Liver (tissue), 9 donors: ENCODE data around the gene ZBP1. TPM values are rescaled to one million over a fixed set of nuclear protein-coding genes. Genes with fewer than 3 reads are reported as not detected.

Experiments used
- DNase-seq: peaks from one replicate; pipeline ENCODE4 v3.0.0-alpha.2; 2017; ENCODE audit warnings: low spot score
- H3K27ac ChIP-seq, 2 donors: one replicate each; pipeline ENCODE4 v1.7.0; 2013; ENCODE audit warnings: inconsistent platforms in 2 of 2, low read length in 2 of 2, control low read depth in 1 of 2, low read depth in 1 of 2, mild to moderate bottlenecking in 1 of 2
- H3K27me3 ChIP-seq, 4 donors: one replicate each; pipeline versions ENCODE4 v1.6.1 to v1.7.0; 2013; ENCODE audit warnings: low read length in 3 of 4, inconsistent platforms in 1 of 4, mild to moderate bottlenecking in 1 of 4, moderate library complexity in 1 of 4; ENCODE audit not compliant: control insufficient read depth in 4 of 4, insufficient read depth in 4 of 4
- H3K36me3 ChIP-seq, 4 donors: one replicate each; pipeline versions ENCODE4 v1.6.1 to v1.7.0; 2013; ENCODE audit warnings: low read length in 3 of 4, mild to moderate bottlenecking in 3 of 4, low read depth in 1 of 4, moderate library complexity in 1 of 4; ENCODE audit not compliant: control insufficient read depth in 4 of 4, insufficient read depth in 3 of 4
- H3K4me1 ChIP-seq, 4 donors: one replicate each; pipeline versions ENCODE4 v1.6.1 to v1.7.0; 2013; ENCODE audit warnings: low read length in 3 of 4, mild to moderate bottlenecking in 3 of 4, moderate library complexity in 1 of 4; ENCODE audit not compliant: control insufficient read depth in 4 of 4, insufficient read depth in 4 of 4
- H3K4me3 ChIP-seq, 3 donors: one replicate each; pipeline versions ENCODE4 v1.6.1 to v1.7.0; 2013; ENCODE audit warnings: low read length in 3 of 3, control low read depth in 1 of 3, low read depth in 1 of 3, mild to moderate bottlenecking in 1 of 3
- H3K9ac ChIP-seq, 2 donors: one replicate each; pipeline ENCODE4 v1.7.0; 2013; ENCODE audit warnings: low read length in 2 of 2, mild to moderate bottlenecking in 2 of 2, moderate library complexity in 2 of 2, control low read depth in 1 of 2, low read depth in 1 of 2
- H3K9me3 ChIP-seq, 4 donors: one replicate each; pipeline versions ENCODE4 v1.6.1 to v1.7.0; 2013; ENCODE audit warnings: low read length in 3 of 4; ENCODE audit not compliant: control insufficient read depth in 4 of 4
- ATF3 ChIP-seq: IDR thresholded peaks from 2 replicates; pipeline ENCODE4 v1.6.1; 2016; ENCODE audit warnings: antibody characterized with exemption
- CTCF ChIP-seq: fragments of 150-350 bp; IDR thresholded peaks from 2 replicates; pipeline ENCODE4 v1.5.1; 2017; ENCODE audit warnings: improper control_type of control experiment, low read depth, low read length; ENCODE audit not compliant: missing input control
- EGR1 ChIP-seq, 2 donors: IDR thresholded peaks; 2 replicates each; pipeline ENCODE4 v1.6.1; 2016 to 2018; ENCODE audit warnings: antibody characterized with exemption in 2 of 2, low read depth in 2 of 2
- FOXA1 ChIP-seq: IDR thresholded peaks from 2 replicates; pipeline ENCODE4 v1.6.1; 2016; ENCODE audit warnings: antibody characterized with exemption
- FOXA2 ChIP-seq: IDR thresholded peaks from 2 replicates; pipeline ENCODE4 v1.6.1; 2016; ENCODE audit warnings: antibody characterized with exemption
- GABPA ChIP-seq, 2 donors: IDR thresholded peaks in 1 of 2; conservative IDR thresholded peaks in 1 of 2; 2 replicates each; pipeline ENCODE4 v1.6.1; 2016; ENCODE audit warnings: antibody characterized with exemption in 2 of 2, mild to moderate bottlenecking in 1 of 2, moderate library complexity in 1 of 2
- HNF4A ChIP-seq, 2 donors: conservative IDR thresholded peaks; 2 replicates each; pipeline ENCODE4 v1.6.1; 2016; ENCODE audit warnings: antibody characterized with exemption in 2 of 2, mild to moderate bottlenecking in 2 of 2
- HNF4G ChIP-seq: IDR thresholded peaks from 2 replicates; pipeline ENCODE4 v1.6.1; 2016; ENCODE audit warnings: antibody characterized with exemption
- JUND ChIP-seq, 2 donors: IDR thresholded peaks; 2 replicates each; pipeline ENCODE4 v1.6.1; 2016; ENCODE audit warnings: antibody characterized with exemption in 2 of 2
- MAX ChIP-seq: IDR thresholded peaks from 2 replicates; pipeline ENCODE4 v1.6.1; 2016; ENCODE audit warnings: antibody characterized with exemption
- RAD21 ChIP-seq, 2 donors: IDR thresholded peaks; 2 replicates each; pipeline ENCODE4 v1.6.1; 2016; ENCODE audit warnings: antibody characterized with exemption in 2 of 2, mild to moderate bottlenecking in 2 of 2
- REST ChIP-seq: IDR thresholded peaks from 2 replicates; pipeline ENCODE4 v1.6.1; 2016; ENCODE audit warnings: antibody characterized with exemption, mild to moderate bottlenecking
- RXRA ChIP-seq, 2 donors: IDR thresholded peaks; 2 replicates each; pipeline ENCODE4 v1.6.1; 2017 to 2018; ENCODE audit warnings: antibody characterized with exemption in 2 of 2, mild to moderate bottlenecking in 1 of 2
- SP1 ChIP-seq: IDR thresholded peaks from 2 replicates; pipeline ENCODE4 v1.6.1; 2018; ENCODE audit warnings: antibody characterized with exemption, mild to moderate bottlenecking
- TAF1 ChIP-seq: conservative IDR thresholded peaks from 2 replicates; pipeline ENCODE4 v1.6.1; 2016; ENCODE audit warnings: antibody characterized with exemption, mild to moderate bottlenecking
- YY1 ChIP-seq: IDR thresholded peaks from 2 replicates; pipeline ENCODE4 v1.6.1; 2016; ENCODE audit warnings: antibody characterized with exemption, mild to moderate bottlenecking
- ZBTB33 ChIP-seq: IDR thresholded peaks from 2 replicates; pipeline ENCODE4 v1.6.1; 2016; ENCODE audit warnings: antibody characterized with exemption
- WGBS: extraction: QIAGEN DNeasy Blood & Tissue Kit; methylation state at CpG from one replicate; pipeline ENCODE4 v1.1.7; 2013; 5-methylcytosine and 5-hydroxymethylcytosine counted together
- polyA plus RNA-seq, 2 donors: library from polyadenylated mRNA; stranded (reverse) in 1 of 2; unstranded in 1 of 2; fragments of 200-250 nt in 1 of 2; fragments of >200 nt in 1 of 2; fragmentation: Nextera tagmentation in 1 of 2; extraction: Ambion mirVana in 1 of 2; gene quantifications; one replicate each; pipeline versions ENCODE4 v1.2.1 to v1.2.3, GENCODE V29; 2013 to 2015
- total RNA-seq, 2 donors: library from RNA; depleted of rRNA; stranded (reverse); fragments of >200 nt; gene quantifications; one replicate each; pipeline ENCODE4 v1.2.3, GENCODE V29; 2014
- donor health status: healthy.
- donor health status: healthy.
- donor health status: healthy.
- donor health status: healthy.
- donor health status: healthy.

The ZBP1 gene
- total and polyA plus RNA-seq, 4 donors = 0.06 to 0.42 (median 0.13) TPM

GRCh38 chr20:57605878-57606277 lies 14.3 kb downstream of the ZBP1 start (continued):
- no peak for TF ChIP-seq CTCF
- no peak for TF ChIP-seq EGR1 (IDR thresholded peaks at IDR 0.05; ENCODE audit: low read depth in 2 of 2)
- TF ChIP-seq ZBTB33 = no peak
- no peak for TF ChIP-seq RAD21 (IDR thresholded peaks at IDR 0.05)
- no peak for TF ChIP-seq TAF1
- TF ChIP-seq FOXA1 = no peak

GRCh38 chr20:57605045-57605444 lies 15.2 kb downstream of the ZBP1 start:
- Histone ChIP-seq H3K9me3 (no peaks in the 10 kb centered on the region), H3K9ac (no peak overlapping the region), H3K36me3 (no peaks in the 10 kb centered on the region), H3K27ac (no peak overlapping the region), H3K27me3 (peaks cover 0 to 3% (median 0%) of the 10 kb centered on the region in 4 donors), H3K4me1 (no peaks in the 10 kb centered on the region), H3K4me3 (no peak overlapping the region)
- no peak for DNase-seq
- TF ChIP-seq REST (no peak), RAD21 (IDR thresholded peaks at IDR 0.05) (no peak), SP1 (no peak), MAX (no peak), GABPA (IDR thresholded peaks at IDR 0.05 in 1 of 2, conservative IDR thresholded peaks at IDR 0.05 in 1 of 2) (no peak), HNF4A (conservative IDR thresholded peaks at IDR 0.05) (no peak), YY1 (no peak)
- WGBS = 57% methylated on average over 5 of the region's 5 CpGs

- H3K36me3 ChIP-seq = no peaks in the 10 kb centered on the region
- H3K9me3 ChIP-seq = no peaks in the 10 kb centered on the region
- no peaks in the 10 kb centered on the region for H3K4me1 ChIP-seq
- WGBS = 92% methylated on average over 10 of the region's 10 CpGs
- H3K4me3 ChIP-seq = no peak overlapping the region
- no peak overlapping the region for H3K27ac ChIP-seq
- H3K9ac ChIP-seq = no peak overlapping the region
- no peak for DNase-seq
- H3K27me3 ChIP-seq = peaks cover 0 to 3% (median 0%) of the 10 kb centered on the region in 4 donors
- TF ChIP-seq CTCF (no peak), MAX (no peak), FOXA2 (no peak), SP1 (no peak), TAF1 (no peak), HNF4G (no peak), RXRA (IDR thresholded peaks at IDR 0.05) (no peak), JUND (IDR thresholded peaks at IDR 0.05) (no peak), ZBTB33 (no peak), ATF3 (no peak), GABPA (IDR thresholded peaks at IDR 0.05 in 1 of 2, conservative IDR thresholded peaks at IDR 0.05 in 1 of 2) (no peak), YY1 (no peak), RAD21 (IDR thresholded peaks at IDR 0.05) (no peak), EGR1 (IDR thresholded peaks at IDR 0.05; ENCODE audit: low read depth in 2 of 2) (no peak), FOXA1 (no peak)
Observed at GRCh38 chr20:57603120-57603519, 17.1 kb downstream of the ZBP1 start.
